PFSK-1 (cell line): ENCODE data around the gene TCF25.

ENCODE experiments used
- FOXP2 ChIP-seq: optimal IDR thresholded peaks from 2 replicates; pipeline ENCODE3; 2011; ENCODE audit warnings: borderline replicate concordance, control low read depth, inconsistent platforms; ENCODE audit not compliant: insufficient read depth; ENCODE audit errors: extremely low read length, extremely low read depth
- POLR2AphosphoS5 ChIP-seq: IDR thresholded peaks from 2 replicates; pipeline ENCODE4 v1.6.1; 2012; ENCODE audit warnings: low read depth, mild to moderate bottlenecking, control low read depth, low read length, moderate library complexity
- REST ChIP-seq, 2 experiments: IDR thresholded peaks; 2 replicates each; pipeline versions ENCODE4 v1.6.1 to v1.8.0; 2011 to 2012; ENCODE audit warnings: low read depth in 2 of 2, low read length in 2 of 2, control low read depth in 1 of 2, inconsistent platforms in 1 of 2, mild to moderate bottlenecking in 1 of 2, moderate library complexity in 1 of 2; ENCODE audit not compliant: insufficient read depth in 1 of 2
- SIN3A ChIP-seq: IDR thresholded peaks from 2 replicates; pipeline ENCODE4 v1.6.1; 2012; ENCODE audit warnings: mild to moderate bottlenecking, low read length, moderate library complexity, borderline replicate concordance; ENCODE audit not compliant: insufficient read depth
- TAF1 ChIP-seq: IDR thresholded peaks from 2 replicates; pipeline ENCODE4 v1.6.1; 2012; ENCODE audit warnings: low read length, control low read depth, borderline replicate concordance; ENCODE audit not compliant: insufficient read depth

Gene TCF25

DNA sequence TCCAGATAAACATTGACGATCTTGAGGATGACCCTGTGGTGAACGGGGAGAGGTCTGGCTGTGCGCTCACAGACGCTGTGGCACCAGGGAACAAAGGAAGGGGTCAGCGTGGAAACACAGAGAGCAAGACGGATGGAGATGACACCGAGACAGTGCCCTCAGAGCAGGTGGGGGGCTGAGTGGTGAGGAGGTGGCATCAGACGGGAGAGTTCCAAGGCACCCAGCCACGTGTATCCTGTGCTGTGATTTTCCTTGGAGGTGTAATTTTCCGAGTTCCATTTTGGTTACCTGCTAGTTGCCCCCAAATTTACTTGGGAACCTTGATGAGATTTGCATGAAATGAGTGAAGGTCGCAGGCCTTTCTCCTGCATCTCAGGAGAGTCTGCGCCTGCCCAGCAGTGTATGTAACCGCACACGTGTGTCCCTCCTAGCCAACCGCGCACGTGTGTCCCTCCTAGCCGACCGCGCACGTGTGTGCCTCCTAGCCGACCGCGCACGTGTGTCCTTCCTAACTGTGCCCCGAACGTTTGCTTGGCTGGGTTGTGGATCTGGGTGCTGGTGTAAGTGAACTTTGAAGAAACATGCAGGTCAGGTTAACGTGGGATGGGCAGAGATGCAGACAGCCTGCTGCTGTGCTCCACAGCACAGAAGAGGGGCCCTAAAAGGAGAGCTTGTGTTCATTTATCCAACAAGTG lies 10.1 kb downstream of the TCF25 start:
- TF ChIP-seq REST (IDR thresholded peaks at IDR 0.05; ENCODE audit: insufficient read depth in 1 of 2, low read depth in 2 of 2, low read length in 2 of 2): no peak
- TF ChIP-seq TAF1: no peak
- no peak for TF ChIP-seq POLR2AphosphoS5
- TF ChIP-seq FOXP2: no peak
- no peak for TF ChIP-seq SIN3A

- no peak for TF ChIP-seq TAF1
- no peak for TF ChIP-seq FOXP2
- TF ChIP-seq POLR2AphosphoS5: no peak
- TF ChIP-seq REST (IDR thresholded peaks at IDR 0.05; ENCODE audit: insufficient read depth in 1 of 2, low read depth in 2 of 2, low read length in 2 of 2): no peak
- no peak for TF ChIP-seq SIN3A
Measured at GRCh38 chr16:89884041-89884421, 10.6 kb downstream of the TCF25 start.

DNA sequence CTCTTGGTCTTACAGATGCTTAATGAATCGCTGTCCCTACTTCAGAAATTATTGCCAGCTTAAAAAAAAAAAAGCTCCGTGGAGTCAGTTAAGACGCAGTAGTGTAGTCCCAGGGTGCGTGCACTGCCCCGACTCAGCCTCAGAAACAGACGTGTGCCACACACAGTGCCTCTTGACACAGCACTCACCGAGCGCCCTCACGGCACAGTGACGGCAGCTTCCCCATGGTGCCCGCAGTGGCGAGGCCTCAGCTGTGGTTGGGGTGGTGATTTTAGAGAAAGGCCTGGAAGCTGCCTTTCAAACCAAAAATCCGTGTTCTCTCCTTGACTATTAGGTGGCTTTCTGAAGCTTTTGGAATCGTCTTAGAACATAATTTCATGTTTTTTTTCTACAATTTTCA lies 13.9 kb downstream of the TCF25 start:
- TF ChIP-seq FOXP2 (no peak), REST (IDR thresholded peaks at IDR 0.05; ENCODE audit: insufficient read depth in 1 of 2, low read depth in 2 of 2, low read length in 2 of 2) (no peak), POLR2AphosphoS5 (no peak), TAF1 (no peak), SIN3A (no peak)

DNA sequence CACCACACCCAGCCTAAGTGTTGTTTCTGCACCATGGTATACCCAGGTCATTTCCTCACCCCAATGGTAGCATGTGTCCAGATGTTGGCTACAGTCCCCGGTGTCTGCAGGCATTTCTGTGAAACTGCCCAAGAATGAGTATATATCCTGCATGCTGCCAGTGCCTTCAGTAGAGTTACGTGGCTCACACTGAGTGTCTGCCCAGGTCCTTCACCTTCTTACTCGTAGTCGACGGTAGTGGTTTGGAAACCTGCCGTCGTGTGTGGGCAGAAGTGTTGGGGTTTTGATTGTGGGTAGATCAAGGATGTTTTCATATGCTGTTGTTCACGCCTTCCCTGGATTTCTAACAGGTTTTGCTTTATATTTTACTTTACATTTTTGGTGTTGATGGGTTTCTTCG lies 16.8 kb downstream of the TCF25 start:
- no peak for TF ChIP-seq REST (IDR thresholded peaks at IDR 0.05; ENCODE audit: insufficient read depth in 1 of 2, low read depth in 2 of 2, low read length in 2 of 2)
- no peak for TF ChIP-seq POLR2AphosphoS5
- TF ChIP-seq FOXP2: no peak
- TF ChIP-seq TAF1: no peak
- TF ChIP-seq SIN3A: no peak
